OCI-LY7 (cell line): ENCODE measurements around the gene ZNF385D.

Experiments
- EZH2phosphoT487 ChIP-seq: fragments of 200-600 bp; sonication (generic); IDR thresholded peaks from 2 replicates; pipeline ENCODE4 v1.6.1; 2018; ENCODE audit warnings: low read depth, borderline replicate concordance, mild to moderate bottlenecking, mixed run types, antibody characterized with exemption, low read length, moderate library complexity, mixed read lengths
- TF ChIP-seq, protein P1 (sequence below): fragments of 200-600 bp; sonication (generic); conservative IDR thresholded peaks from 2 replicates; pipeline ENCODE4 v1.5.1; 2014; ENCODE audit warnings: mild to moderate bottlenecking, antibody characterized with exemption, low read length, moderate library complexity, mixed read lengths

DNA sequence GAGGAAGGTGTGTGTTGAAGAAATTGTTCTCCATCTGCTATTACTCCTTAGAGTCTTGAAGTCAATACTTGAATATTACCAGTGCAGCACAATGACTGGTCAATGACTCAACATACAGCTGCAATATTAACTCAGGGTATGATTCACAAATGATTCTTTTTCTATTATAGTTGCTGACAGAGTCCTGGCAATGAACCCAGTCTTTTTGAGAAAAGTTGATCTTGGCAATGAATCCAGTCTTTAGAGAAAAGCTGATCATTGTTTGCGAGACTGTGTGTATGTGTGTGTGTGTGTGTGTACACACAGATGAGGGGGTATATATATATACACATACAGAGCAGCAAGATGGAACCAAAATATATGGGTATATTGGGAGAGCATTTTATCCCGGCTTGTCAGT is 315.1 kb downstream of the ZNF385D start:
- TF ChIP-seq, protein P1, sequence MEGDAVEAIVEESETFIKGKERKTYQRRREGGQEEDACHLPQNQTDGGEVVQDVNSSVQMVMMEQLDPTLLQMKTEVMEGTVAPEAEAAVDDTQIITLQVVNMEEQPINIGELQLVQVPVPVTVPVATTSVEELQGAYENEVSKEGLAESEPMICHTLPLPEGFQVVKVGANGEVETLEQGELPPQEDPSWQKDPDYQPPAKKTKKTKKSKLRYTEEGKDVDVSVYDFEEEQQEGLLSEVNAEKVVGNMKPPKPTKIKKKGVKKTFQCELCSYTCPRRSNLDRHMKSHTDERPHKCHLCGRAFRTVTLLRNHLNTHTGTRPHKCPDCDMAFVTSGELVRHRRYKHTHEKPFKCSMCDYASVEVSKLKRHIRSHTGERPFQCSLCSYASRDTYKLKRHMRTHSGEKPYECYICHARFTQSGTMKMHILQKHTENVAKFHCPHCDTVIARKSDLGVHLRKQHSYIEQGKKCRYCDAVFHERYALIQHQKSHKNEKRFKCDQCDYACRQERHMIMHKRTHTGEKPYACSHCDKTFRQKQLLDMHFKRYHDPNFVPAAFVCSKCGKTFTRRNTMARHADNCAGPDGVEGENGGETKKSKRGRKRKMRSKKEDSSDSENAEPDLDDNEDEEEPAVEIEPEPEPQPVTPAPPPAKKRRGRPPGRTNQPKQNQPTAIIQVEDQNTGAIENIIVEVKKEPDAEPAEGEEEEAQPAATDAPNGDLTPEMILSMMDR: no peak
- no peak for TF ChIP-seq EZH2phosphoT487
